KMS-11 (cell line): ENCODE results near the gene COL5A3.

Experiments
- H2AFZ ChIP-seq: fragments of 200-600 bp; sonication (generic); 2 replicates; pipeline ENCODE4 v1.6.1; 2016; ENCODE audit warnings: antibody characterized with exemption, mixed run types, low read depth
- H3K27ac ChIP-seq: fragments of 200-600 bp; sonication (generic); 2 replicates; pipeline ENCODE4 v1.6.1; 2016; ENCODE audit warnings: mild to moderate bottlenecking, mixed run types
- H3K27me3 ChIP-seq: fragments of 200-600 bp; sonication (generic); 2 replicates; pipeline ENCODE4 v1.6.1; 2017; ENCODE audit warnings: mild to moderate bottlenecking, low read depth, mixed run types, moderate library complexity; ENCODE audit not compliant: insufficient read depth
- H3K36me3 ChIP-seq: fragments of 200-600 bp; sonication (generic); 2 replicates; pipeline ENCODE4 v1.6.1; 2017; ENCODE audit warnings: mild to moderate bottlenecking, mixed run types; ENCODE audit not compliant: insufficient read depth
- H3K4me1 ChIP-seq: fragments of 200-600 bp; sonication (generic); 2 replicates; pipeline ENCODE4 v1.6.1; 2016; ENCODE audit warnings: mild to moderate bottlenecking, low read depth, mixed run types; ENCODE audit not compliant: poor library complexity, severe bottlenecking
- H3K4me2 ChIP-seq: fragments of 200-600 bp; sonication (generic); 2 replicates; pipeline ENCODE4 v1.7.0; 2016; ENCODE audit warnings: mild to moderate bottlenecking, mixed run types
- H3K4me3 ChIP-seq: fragments of 200-600 bp; sonication (generic); IDR thresholded peaks from 2 replicates; pipeline ENCODE4 v1.6.1; 2017; ENCODE audit warnings: low read depth, low read length, mixed read lengths; ENCODE audit not compliant: insufficient read depth
- H3K79me2 ChIP-seq: fragments of 200-600 bp; sonication (generic); 2 replicates; pipeline ENCODE4 v1.6.1; 2016; ENCODE audit warnings: low read depth, mixed run types; ENCODE audit not compliant: insufficient read depth
- H3K9ac ChIP-seq: fragments of 200-600 bp; sonication (generic); 2 replicates; pipeline ENCODE4 v1.6.1; 2016; ENCODE audit warnings: mild to moderate bottlenecking, mixed run types
- H4K20me1 ChIP-seq: fragments of 200-600 bp; sonication (generic); 2 replicates; pipeline ENCODE4 v1.6.1; 2016; ENCODE audit warnings: mild to moderate bottlenecking, mixed run types; ENCODE audit not compliant: insufficient read depth
- TF ChIP-seq, protein P1 (sequence below): fragments of 200-600 bp; sonication (generic); conservative IDR thresholded peaks from 2 replicates; pipeline ENCODE4 v1.6.1; 2017; ENCODE audit warnings: low read depth, mild to moderate bottlenecking, antibody characterized with exemption, low read length, moderate library complexity, mixed read lengths

The COL5A3 gene

DNA sequence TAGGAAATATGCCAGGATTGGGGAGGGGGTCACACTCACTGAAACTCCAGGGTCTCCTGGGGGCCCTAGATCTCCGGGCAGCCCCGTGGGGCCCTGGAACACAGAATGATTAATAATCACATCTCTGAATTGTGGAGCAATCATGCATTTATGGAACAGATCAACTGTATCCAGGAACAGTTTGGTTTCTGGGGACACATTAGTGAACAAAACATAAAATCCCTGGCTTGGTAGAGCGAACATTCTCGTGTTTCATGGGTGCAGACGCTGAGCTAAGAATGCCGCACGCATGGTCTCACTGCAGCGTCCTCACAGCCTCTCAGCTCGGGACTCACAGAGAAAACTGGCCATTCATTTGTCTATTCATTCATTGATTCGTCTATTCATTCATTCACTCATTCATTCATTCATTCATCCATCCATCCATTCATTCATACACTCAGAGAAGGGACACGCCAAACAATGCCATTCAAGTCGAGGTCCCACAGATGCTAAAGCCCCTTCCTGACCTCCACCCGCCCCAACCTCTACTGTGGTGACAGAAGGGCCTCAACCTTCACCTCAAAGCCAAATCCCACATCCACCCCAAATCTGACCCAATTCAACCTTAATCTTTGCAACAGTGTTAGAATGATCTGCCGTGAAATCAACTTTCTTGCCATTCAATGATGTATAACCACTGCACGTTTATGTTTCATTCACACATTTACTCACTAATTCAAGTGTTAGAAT, 39.0 kb downstream of the COL5A3 start:
- Histone ChIP-seq H3K4me2 (no peak overlapping the region), H4K20me1 (no peaks in the 10 kb centered on the region), H3K36me3 (no peaks in the 10 kb centered on the region), H2AFZ (no peak overlapping the region), H3K79me2 (no peaks in the 10 kb centered on the region), H3K27ac (no peak overlapping the region), H3K4me3 (no peak overlapping the region), H3K9ac (no peak overlapping the region), H3K27me3 (peaks cover 22% of the 10 kb centered on the region; the same call in 1 of the 2 replicates), H3K4me1 (no peaks in the 10 kb centered on the region)
- TF ChIP-seq, protein P1, sequence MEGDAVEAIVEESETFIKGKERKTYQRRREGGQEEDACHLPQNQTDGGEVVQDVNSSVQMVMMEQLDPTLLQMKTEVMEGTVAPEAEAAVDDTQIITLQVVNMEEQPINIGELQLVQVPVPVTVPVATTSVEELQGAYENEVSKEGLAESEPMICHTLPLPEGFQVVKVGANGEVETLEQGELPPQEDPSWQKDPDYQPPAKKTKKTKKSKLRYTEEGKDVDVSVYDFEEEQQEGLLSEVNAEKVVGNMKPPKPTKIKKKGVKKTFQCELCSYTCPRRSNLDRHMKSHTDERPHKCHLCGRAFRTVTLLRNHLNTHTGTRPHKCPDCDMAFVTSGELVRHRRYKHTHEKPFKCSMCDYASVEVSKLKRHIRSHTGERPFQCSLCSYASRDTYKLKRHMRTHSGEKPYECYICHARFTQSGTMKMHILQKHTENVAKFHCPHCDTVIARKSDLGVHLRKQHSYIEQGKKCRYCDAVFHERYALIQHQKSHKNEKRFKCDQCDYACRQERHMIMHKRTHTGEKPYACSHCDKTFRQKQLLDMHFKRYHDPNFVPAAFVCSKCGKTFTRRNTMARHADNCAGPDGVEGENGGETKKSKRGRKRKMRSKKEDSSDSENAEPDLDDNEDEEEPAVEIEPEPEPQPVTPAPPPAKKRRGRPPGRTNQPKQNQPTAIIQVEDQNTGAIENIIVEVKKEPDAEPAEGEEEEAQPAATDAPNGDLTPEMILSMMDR, result no peak

DNA sequence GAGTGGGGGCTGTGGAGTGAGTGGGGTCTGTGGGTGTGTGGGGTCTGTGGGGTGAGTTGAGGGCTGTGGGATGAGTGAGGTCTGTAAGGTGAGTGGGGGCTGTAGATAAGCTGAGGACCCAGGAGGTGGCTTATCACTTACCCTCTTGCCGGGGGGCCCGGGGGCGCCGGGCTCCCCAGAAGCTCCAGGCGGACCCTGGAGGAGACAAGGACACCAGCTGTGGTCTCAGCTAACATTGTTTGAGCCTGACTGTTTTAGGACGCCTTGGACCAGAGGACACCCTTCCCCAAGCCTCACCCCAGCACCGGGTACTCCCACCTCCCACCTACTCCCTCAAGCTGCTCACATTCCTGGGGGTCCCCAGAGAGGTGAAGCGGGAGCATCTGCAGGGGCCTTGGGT, 39.8 kb downstream of the COL5A3 start:
- Histone ChIP-seq H3K9ac (no peak overlapping the region), H3K4me2 (no peak overlapping the region)

DNA sequence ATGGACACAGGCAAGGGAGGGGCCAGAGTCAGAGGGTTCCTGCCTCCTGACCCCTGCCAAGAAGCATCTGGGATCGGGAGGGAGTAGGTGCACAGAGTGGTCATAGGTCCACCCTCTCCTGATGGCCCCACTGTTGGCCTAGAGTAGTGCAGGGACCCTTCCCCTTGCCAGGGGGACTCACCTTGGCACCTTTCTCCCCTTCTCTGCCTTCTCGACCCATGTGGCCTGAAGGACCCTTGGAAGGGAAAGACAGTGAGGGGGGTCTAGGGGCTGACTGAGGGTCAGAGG, 40.7 kb downstream of the COL5A3 start:
- H2AFZ ChIP-seq, result no peak overlapping the region

More for the DNA sequence above, 39.8 kb downstream of the COL5A3 start:
- Histone ChIP-seq H3K27ac (no peak overlapping the region), H3K79me2 (no peaks in the 10 kb centered on the region), H3K36me3 (no peaks in the 10 kb centered on the region), H3K27me3 (peaks cover 19% of the 10 kb centered on the region), H2AFZ (no peak overlapping the region), H3K4me1 (no peaks in the 10 kb centered on the region), H4K20me1 (no peaks in the 10 kb centered on the region), H3K4me3 (no peak overlapping the region)
- TF ChIP-seq, protein P1, result no peak

DNA sequence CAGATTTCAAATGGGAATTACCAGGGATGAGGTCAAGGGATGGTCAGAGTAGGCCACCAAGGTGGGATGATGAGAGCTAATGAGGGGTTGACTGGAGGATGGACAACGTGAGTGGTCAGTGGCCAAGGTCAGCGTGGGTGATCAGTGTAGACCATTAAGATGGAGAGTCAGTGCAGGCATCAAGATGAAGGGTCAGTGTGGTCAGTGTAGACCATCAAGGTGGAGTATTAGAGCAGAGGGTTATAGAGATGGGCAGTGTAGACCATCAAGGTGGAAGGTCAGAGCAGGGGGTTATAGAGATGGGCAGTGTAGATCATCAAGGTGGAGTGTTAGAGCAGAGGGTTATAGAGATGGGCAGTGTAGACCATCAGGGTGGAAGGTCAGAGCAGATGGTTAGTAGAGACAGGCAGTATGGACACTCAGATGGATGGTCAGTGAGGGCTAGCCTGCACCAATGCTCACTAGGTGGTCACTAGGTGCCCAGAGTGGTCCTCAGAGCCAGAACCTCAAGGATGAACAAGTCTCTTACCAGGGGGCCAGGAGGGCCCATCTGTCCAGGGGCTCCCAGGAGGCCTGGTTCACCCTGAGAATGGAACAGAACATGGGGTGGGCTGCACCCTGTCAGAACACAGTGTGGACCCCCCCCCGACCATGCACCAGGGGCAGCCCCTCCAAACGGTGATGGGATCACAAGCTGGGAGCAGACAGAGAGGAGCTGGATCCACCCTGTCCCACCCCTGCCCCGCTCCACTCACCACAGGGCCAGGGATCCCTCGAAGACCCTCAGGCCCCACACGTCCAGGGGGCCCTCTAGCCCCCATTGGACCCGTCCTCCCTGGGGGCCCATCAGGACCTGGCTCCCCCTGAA, 41.2 kb downstream of the COL5A3 start:
- Histone ChIP-seq H3K4me1 (no peaks in the 10 kb centered on the region), H3K4me3 (no peak overlapping the region), H3K4me2 (no peak overlapping the region), H3K27ac (no peak overlapping the region), H3K27me3 (peaks cover 9% of the 10 kb centered on the region), H4K20me1 (no peaks in the 10 kb centered on the region), H3K79me2 (no peaks in the 10 kb centered on the region), H3K9ac (no peak overlapping the region), H3K36me3 (no peaks in the 10 kb centered on the region), H2AFZ (no peak overlapping the region)
- TF ChIP-seq, protein P1, result no peak

More for the DNA sequence above, 40.7 kb downstream of the COL5A3 start:
- H3K9ac ChIP-seq, result no peak overlapping the region
- peaks cover 14% of the 10 kb centered on the region for H3K27me3 ChIP-seq
- no peak overlapping the region for H3K4me3 ChIP-seq
- H4K20me1 ChIP-seq, result no peaks in the 10 kb centered on the region
- no peaks in the 10 kb centered on the region for H3K4me1 ChIP-seq
- H3K36me3 ChIP-seq, result no peaks in the 10 kb centered on the region
- H3K27ac ChIP-seq, result no peak overlapping the region
- H3K79me2 ChIP-seq, result no peaks in the 10 kb centered on the region
- no peak overlapping the region for H3K4me2 ChIP-seq
- TF ChIP-seq, protein P1, result no peak
